Measurements from ENCODE around the gene PSMA3. TPM values are rescaled to one million over a fixed set of nuclear protein-coding genes. Genes with fewer than 3 reads are reported as not detected.

The PSMA3 gene
- total RNA-seq, 1 donor from 2014 or later = 146 TPM

GRCh38 chr14:58282925-58283593 is 38.4 kb downstream of the PSMA3 start:
- intact Hi-C loops (cut with DNase I) = no loop called here
- peaks cover 42% of the 10 kb centered on the region for H3K4me1 ChIP-seq
- no peak for ATAC-seq

GRCh38 chr14:58283730-58284129 is 39.1 kb downstream of the PSMA3 start:
- peaks cover 72% of the 10 kb centered on the region for H3K36me3 ChIP-seq

More at GRCh38 chr14:58282925-58283593, 38.4 kb downstream of the PSMA3 start:
- Histone ChIP-seq H3K27ac (no peak overlapping the region), H3K4me3 (no peak overlapping the region), H3K36me3 (peaks cover 72% of the 10 kb centered on the region), H3K27me3 (no peaks in the 10 kb centered on the region), H3K9me3 (no peaks in the 10 kb centered on the region)
- no peak for DNase-seq
- TF ChIP-seq CTCF (IDR thresholded peaks at IDR 0.05) = no peak

GRCh38 chr14:58285132-58285531 is 40.5 kb downstream of the PSMA3 start:
- H3K9me3 ChIP-seq = no peaks in the 10 kb centered on the region
- TF ChIP-seq CTCF (IDR thresholded peaks at IDR 0.05) = no peak
- DNase-seq = no peak
- H3K4me3 ChIP-seq = no peak overlapping the region
- peaks cover 38% of the 10 kb centered on the region for H3K4me1 ChIP-seq
- no peak overlapping the region for H3K27ac ChIP-seq
- no peaks in the 10 kb centered on the region for H3K27me3 ChIP-seq
- peaks cover 77% of the 10 kb centered on the region for H3K36me3 ChIP-seq
- intact Hi-C loops (cut with DNase I) = no loop called here
- ATAC-seq = no peak

More at GRCh38 chr14:58283730-58284129, 39.1 kb downstream of the PSMA3 start:
- Histone ChIP-seq H3K27me3 (no peaks in the 10 kb centered on the region), H3K4me1 (peaks cover 42% of the 10 kb centered on the region), H3K27ac (no peak overlapping the region), H3K4me3 (no peak overlapping the region), H3K9me3 (no peaks in the 10 kb centered on the region)
- ATAC-seq (no peak), DNase-seq (no peak)
- TF ChIP-seq CTCF (IDR thresholded peaks at IDR 0.05) = no peak
- intact Hi-C loops (cut with DNase I) = no loop called here

- ATAC-seq (no peak), DNase-seq (no peak)
- H3K4me3 ChIP-seq = no peak overlapping the region
- H3K27ac ChIP-seq = no peak overlapping the region
- intact Hi-C loops (cut with DNase I) = no loop called here
- H3K27me3 ChIP-seq = no peaks in the 10 kb centered on the region
- H3K4me1 ChIP-seq = peaks cover 25% of the 10 kb centered on the region
- H3K9me3 ChIP-seq = no peaks in the 10 kb centered on the region
- H3K36me3 ChIP-seq = peaks cover 95% of the 10 kb centered on the region
- no peak for TF ChIP-seq CTCF (IDR thresholded peaks at IDR 0.05)
Observed at GRCh38 chr14:58287607-58288042, 43.0 kb downstream of the PSMA3 start.

GRCh38 chr14:58288106-58288792 is 43.6 kb downstream of the PSMA3 start:
- intact Hi-C loops (cut with DNase I) = no loop called here
- no peaks in the 10 kb centered on the region for H3K27me3 ChIP-seq
- H3K27ac ChIP-seq = no peak overlapping the region
- H3K4me1 ChIP-seq = peaks cover 22% of the 10 kb centered on the region
- DNase-seq (no peak), ATAC-seq (no peak)
- H3K9me3 ChIP-seq = no peaks in the 10 kb centered on the region
- no peak for TF ChIP-seq CTCF (IDR thresholded peaks at IDR 0.05)
- no peak overlapping the region for H3K4me3 ChIP-seq
- H3K36me3 ChIP-seq = peaks cover 98% of the 10 kb centered on the region
